Duodenal mucosa (tissue), 2 donors: ENCODE measurements around the gene KANK4.

Source experiments
- H3K27ac ChIP-seq: one replicate; pipeline ENCODE4 v1.7.0; 2013; ENCODE audit warnings: low read depth, low read length
- H3K27me3 ChIP-seq, 2 donors: one replicate each; pipeline ENCODE4 v1.7.0; 2013; ENCODE audit warnings: low read length in 2 of 2, control low read depth in 1 of 2; ENCODE audit not compliant: insufficient read depth in 2 of 2, control insufficient read depth in 1 of 2
- H3K36me3 ChIP-seq, 2 donors: one replicate each; pipeline ENCODE4 v1.7.0; 2013; ENCODE audit warnings: low read length in 2 of 2, control low read depth in 1 of 2; ENCODE audit not compliant: insufficient read depth in 2 of 2, control insufficient read depth in 1 of 2
- H3K4me1 ChIP-seq, 2 donors: one replicate each; pipeline ENCODE4 v1.7.0; 2013; ENCODE audit warnings: low read length in 2 of 2, control low read depth in 1 of 2; ENCODE audit not compliant: insufficient read depth in 2 of 2, control insufficient read depth in 1 of 2
- H3K4me3 ChIP-seq, 2 donors: one replicate each; pipeline ENCODE4 v1.7.0; 2013; ENCODE audit warnings: low read length in 2 of 2, low read depth in 1 of 2
- H3K9ac ChIP-seq, 2 donors: one replicate each; pipeline ENCODE4 v1.7.0; 2013; ENCODE audit warnings: low read length in 2 of 2, low read depth in 1 of 2
- H3K9me3 ChIP-seq, 2 donors: one replicate each; pipeline ENCODE4 v1.7.0; 2013; ENCODE audit warnings: low read length in 2 of 2, control low read depth in 1 of 2; ENCODE audit not compliant: control insufficient read depth in 1 of 2

KANK4 gene

DNA sequence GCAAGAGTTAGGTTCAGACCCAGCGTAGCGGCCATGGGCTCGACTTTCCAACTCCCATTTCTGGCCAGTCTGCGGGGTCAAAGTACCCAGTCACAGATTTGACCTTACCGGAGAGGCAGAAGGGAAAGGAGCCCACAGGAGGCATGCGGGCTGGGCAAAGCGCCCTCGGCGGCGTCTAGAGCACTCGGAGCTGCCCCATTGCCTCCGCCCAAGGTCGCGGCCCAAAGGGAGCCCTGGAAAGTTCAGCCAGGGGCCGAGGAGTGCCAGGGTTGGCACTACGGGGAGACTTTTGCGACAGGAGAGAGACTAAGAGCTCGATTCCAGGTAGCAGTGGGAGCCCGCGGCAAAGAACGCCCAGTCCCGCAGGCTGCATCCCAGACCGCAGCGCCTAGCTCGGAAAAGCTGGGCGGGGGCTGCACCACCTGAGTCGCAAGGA is 896 bp downstream of the KANK4 start:
- Histone ChIP-seq H3K9ac (no peak overlapping the region), H3K27me3 (peaks cover 19 to 23% of the 10 kb centered on the region in 2 donors), H3K4me1 (peaks cover 0 to 3% of the 10 kb centered on the region in 2 donors), H3K9me3 (no peaks in the 10 kb centered on the region), H3K4me3 (peak overlapping the region; percentile 35 to 45), H3K27ac (no peak overlapping the region), H3K36me3 (no peaks in the 10 kb centered on the region)

DNA sequence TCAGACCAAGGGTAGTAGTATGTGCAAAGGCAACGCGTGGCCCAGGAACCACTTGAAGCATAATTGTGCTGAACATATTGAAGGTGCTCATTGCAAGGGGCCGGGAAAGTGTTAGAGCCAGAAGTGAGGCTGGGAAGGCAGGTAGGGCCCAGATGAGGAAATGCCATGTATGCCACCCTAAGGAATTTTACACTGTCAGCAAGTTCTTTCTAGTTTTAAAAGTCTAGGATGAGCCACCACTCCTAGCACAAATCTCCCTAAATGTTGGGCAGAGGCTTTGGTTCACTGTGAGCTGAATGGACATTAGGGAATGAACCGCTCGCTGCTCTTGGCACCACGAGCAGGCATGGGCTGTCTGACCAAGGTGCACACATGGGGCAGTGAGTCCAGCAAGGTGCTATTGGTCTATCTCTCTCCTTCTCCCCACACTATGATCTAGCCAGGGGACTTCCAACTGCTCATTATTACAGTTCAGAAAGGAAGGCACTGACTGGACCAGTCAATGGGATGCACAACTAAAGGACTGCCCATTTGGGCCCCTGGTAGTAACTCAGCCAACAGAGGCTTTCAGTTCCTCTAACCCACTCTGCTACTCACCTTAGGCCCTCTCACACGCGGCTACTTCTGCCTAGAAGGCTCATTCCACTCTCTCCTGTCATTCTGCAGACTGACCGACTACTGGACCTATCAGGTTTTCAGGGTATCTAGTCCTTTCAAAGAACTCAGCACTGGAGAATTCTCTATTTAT is 2.0 kb downstream of the KANK4 start:
- Histone ChIP-seq H3K36me3 (no peaks in the 10 kb centered on the region), H3K4me3 (no peak overlapping the region), H3K9ac (no peak overlapping the region), H3K4me1 (peaks cover 0 to 3% of the 10 kb centered on the region in 2 donors), H3K9me3 (no peaks in the 10 kb centered on the region), H3K27ac (no peak overlapping the region), H3K27me3 (peaks cover 19 to 23% of the 10 kb centered on the region in 2 donors)

DNA sequence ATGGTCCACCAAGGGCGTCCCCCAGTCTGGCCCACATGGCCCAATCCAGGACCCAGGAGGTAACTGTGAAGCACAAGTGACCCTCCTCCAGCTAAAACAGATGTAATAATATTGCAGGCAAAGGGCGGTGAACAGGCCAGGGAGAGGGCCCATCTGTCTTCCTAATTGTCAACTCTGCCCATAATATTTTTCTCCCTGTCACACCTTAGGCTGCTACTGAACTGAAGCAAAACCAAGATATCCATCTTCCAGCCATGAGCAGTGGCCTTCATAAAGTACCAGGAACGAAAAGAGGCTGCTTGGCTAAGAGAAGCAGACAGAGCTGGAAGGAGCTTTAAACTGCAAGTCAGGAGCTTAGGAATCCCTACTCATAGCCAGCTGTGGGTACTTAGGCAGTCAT is 3.1 kb downstream of the KANK4 start:
- Histone ChIP-seq H3K9ac (no peak overlapping the region), H3K36me3 (no peaks in the 10 kb centered on the region), H3K4me3 (no peak overlapping the region), H3K4me1 (peaks cover 0 to 3% of the 10 kb centered on the region in 2 donors), H3K9me3 (no peaks in the 10 kb centered on the region), H3K27me3 (peaks cover 19 to 23% of the 10 kb centered on the region in 2 donors), H3K27ac (no peak overlapping the region)

DNA sequence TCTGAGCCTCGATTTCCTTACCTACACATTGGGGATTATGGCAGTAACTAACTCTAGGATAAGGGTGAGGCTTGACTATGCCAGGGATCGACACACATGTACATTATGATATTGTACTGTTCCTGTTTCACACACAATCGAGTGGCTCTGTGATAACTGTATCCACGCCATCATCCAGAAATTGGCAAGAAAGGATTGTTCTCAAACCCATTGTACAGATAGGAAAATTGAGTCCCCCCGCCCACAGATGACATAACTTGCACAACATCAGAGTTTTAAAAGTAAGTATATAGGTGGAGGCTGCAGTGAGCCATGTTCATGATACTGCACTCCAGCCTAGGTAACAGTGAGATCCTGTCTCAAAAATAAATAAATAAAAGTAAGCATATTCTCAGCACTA is 3.8 kb downstream of the KANK4 start:
- H3K4me3 ChIP-seq, result no peak overlapping the region
- no peaks in the 10 kb centered on the region for H3K36me3 ChIP-seq
- H3K9ac ChIP-seq, result no peak overlapping the region
- peaks cover 0 to 3% of the 10 kb centered on the region in 2 donors for H3K4me1 ChIP-seq
- peaks cover 19 to 23% of the 10 kb centered on the region in 2 donors for H3K27me3 ChIP-seq
- no peaks in the 10 kb centered on the region for H3K9me3 ChIP-seq
- H3K27ac ChIP-seq, result no peak overlapping the region

DNA sequence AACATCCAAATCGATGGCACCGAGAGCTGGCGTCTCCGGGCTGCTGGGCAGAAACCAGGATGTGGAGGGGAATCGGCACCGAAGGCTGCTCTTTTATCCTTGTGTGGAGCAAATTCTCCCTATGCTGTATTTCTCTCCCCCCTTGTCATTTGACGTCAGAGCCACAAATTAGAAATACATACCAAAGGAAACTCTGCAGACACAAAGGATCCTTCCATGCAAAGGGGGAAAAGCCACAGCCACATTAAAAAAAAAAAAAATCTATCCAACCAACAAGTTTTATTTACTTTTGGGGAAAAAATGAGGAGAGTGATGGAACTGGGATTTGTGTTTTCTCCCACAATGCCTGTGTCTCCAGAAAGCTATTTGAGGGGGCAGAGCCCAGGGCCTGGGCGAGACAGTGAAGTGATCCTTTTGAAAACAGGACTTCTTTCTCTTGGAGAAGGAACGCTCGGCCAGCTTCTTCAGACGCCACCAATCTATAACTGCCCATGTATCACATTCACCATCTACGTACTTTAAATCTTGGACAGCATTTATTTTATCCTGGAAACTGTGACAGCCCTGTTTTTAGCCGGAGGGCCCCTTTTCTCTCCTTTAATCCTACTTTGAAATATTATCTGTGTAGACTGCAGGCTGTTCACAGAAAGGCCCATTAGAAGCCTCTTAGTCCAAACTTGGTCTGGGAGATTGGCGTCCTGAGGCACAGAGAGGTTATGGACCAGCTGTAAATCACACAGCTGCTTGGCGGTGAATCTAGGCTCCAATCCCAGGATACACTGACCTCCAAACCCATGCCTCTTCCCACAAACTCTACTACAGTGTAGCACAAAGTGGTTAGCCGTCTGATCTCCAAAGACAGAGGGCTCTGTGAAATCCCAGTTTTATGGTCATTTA is 4.5 kb downstream of the KANK4 start:
- Histone ChIP-seq H3K27ac (no peak overlapping the region), H3K36me3 (no peaks in the 10 kb centered on the region), H3K9ac (no peak overlapping the region), H3K9me3 (no peaks in the 10 kb centered on the region), H3K27me3 (peaks cover 19 to 23% of the 10 kb centered on the region in 2 donors), H3K4me3 (no peak overlapping the region), H3K4me1 (peaks cover 0 to 3% of the 10 kb centered on the region in 2 donors)

DNA sequence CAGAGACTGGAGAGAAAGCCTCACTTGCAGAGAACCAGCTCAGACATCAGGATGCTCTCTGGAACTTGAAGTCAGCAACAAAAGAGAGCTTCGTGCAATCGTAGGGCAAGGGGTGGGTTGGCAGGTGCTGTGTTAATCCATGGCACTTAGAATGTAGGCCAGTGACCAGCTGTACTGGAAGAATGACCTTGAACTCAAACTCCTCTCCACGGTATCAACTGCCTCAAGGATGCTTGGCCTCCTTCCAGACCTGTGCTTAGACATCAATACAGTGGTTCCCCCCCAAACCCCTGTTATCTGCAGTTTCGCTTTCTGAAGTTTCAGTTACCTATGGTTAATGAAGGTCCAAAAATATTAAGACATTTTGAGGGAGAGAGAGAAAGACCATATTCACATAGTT is 6.5 kb downstream of the KANK4 start:
- Histone ChIP-seq H3K27me3 (peaks cover 4 to 11% of the 10 kb centered on the region in 2 donors), H3K4me1 (no peaks in the 10 kb centered on the region)

DNA sequence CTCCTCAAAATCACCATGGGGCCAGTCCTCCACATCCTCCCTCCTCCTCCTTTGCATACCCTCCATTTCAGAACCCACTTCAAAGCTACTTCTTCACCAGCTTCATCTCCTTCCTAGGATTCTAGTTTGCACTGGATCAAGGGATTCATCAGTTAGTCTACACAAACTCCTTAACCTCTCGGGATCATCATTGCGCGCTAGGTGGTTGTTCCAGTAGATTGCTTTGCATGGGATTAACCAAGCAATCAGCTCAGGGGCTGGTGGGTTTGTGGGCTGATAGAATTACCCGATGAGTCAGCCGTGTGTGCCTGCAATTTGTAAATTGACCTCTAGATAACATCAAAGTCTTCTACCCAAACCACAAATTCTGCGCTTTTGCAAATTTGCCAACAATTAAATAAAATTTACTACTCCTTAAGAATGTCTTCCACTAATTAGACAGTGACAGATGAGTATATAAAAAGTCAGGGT is 7.7 kb downstream of the KANK4 start:
- Histone ChIP-seq H3K9me3 (no peaks in the 10 kb centered on the region), H3K4me1 (no peaks in the 10 kb centered on the region), H3K9ac (no peak overlapping the region), H3K36me3 (no peaks in the 10 kb centered on the region), H3K4me3 (no peak overlapping the region), H3K27ac (no peak overlapping the region), H3K27me3 (peaks cover 4% of the 10 kb centered on the region in 2 donors)

More for the DNA sequence above, 6.5 kb downstream of the KANK4 start:
- H3K4me3 ChIP-seq, result no peak overlapping the region
- H3K36me3 ChIP-seq, result no peaks in the 10 kb centered on the region
- no peak overlapping the region for H3K9ac ChIP-seq
- no peaks in the 10 kb centered on the region for H3K9me3 ChIP-seq
- H3K27ac ChIP-seq, result no peak overlapping the region

DNA sequence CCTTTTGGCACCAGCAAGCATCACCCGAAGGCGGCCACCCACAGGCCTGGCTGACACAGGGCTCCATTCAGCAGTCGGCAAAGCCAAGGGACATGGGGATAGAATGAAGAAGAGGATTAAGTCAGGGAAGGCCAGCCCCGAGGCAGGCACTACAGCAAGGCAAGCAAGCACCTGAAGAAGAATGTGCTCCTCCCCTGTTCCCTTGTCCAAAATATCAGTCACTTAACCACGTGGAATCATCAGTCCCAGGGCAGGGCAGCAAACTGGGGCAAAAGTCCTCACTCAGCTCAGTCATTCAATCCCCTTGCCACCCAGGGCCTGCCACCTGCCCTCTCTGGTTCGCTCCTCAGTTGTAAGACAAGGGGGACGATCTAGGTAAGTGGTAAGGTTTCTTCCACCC is 9.3 kb downstream of the KANK4 start:
- Histone ChIP-seq H3K27ac (no peak overlapping the region), H3K4me1 (no peaks in the 10 kb centered on the region), H3K36me3 (no peaks in the 10 kb centered on the region), H3K9me3 (no peaks in the 10 kb centered on the region), H3K4me3 (no peak overlapping the region), H3K27me3 (no peaks in the 10 kb centered on the region), H3K9ac (no peak overlapping the region)

DNA sequence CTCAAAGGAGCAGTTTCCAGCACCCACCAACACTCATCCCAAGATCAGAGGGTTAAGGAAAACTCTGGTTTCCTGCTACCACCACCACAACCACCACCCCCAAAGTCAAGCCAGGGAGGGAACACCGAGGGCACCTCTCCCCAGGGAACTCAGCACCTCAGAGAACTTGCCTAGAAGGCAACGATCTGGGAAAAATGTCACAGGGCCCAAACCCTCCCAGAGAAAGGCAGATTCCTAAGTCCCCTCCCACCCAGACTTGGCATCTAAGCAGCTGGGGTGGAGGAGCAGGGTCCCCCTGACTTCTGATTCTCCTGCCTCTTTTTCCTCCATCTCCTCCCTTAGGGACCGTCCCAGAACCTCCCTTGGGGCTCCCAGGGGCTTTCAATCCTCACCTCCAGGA is 10.6 kb downstream of the KANK4 start:
- Histone ChIP-seq H3K9me3 (no peaks in the 10 kb centered on the region), H3K27me3 (no peaks in the 10 kb centered on the region), H3K4me3 (no peak overlapping the region), H3K36me3 (no peaks in the 10 kb centered on the region), H3K9ac (no peak overlapping the region), H3K27ac (no peak overlapping the region), H3K4me1 (no peaks in the 10 kb centered on the region)

DNA sequence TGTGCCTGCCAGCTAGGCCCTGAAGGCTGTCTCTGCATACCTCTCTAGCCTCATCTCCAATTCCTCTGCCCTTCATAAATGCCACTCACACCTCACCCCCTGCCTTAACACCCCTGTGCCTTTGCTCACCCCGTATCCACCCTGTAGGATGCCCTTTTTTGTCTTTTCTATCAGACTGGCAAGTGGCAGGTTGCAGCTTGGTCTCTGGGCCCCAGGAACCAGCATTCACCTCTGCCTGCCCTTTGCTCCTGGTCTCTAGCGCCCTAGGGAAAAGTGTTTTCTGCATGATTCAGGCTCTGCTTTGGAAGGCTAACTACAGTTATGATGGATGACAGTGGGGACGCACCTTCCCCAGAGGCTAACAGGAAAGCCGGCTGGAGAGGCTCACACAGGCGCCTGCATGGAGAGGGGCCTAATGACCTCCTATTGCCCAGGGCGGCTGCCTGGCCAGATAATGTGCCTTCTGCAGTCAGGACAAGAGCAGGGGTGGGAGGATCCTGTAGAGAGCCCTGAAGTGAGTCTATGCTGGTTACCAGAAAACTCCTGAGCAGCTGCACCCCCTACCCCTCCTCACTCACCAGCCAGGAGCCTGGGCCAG is 11.2 kb downstream of the KANK4 start:
- H3K4me3 ChIP-seq, result no peak overlapping the region
- no peaks in the 10 kb centered on the region for H3K4me1 ChIP-seq
- H3K9me3 ChIP-seq, result no peaks in the 10 kb centered on the region
- no peak overlapping the region for H3K9ac ChIP-seq
- H3K27ac ChIP-seq, result no peak overlapping the region
- no peaks in the 10 kb centered on the region for H3K36me3 ChIP-seq
- no peaks in the 10 kb centered on the region for H3K27me3 ChIP-seq
